Activated T-cell treated with anti-CD3 and anti-CD28 coated beads for 48 hours (primary cell): ENCODE measurements around the gene ARID1A.
"Not testable (repeated sequence)": the region's sequence is repeated elsewhere in the genome, so short reads cannot be mapped to it uniquely, and the experiment has no call there.

Experiments
- DNase-seq: peaks from one replicate; pipeline ENCODE4 v3.0.0-alpha.2; 2020; ENCODE audit warnings: low read depth

ARID1A gene

DNA sequence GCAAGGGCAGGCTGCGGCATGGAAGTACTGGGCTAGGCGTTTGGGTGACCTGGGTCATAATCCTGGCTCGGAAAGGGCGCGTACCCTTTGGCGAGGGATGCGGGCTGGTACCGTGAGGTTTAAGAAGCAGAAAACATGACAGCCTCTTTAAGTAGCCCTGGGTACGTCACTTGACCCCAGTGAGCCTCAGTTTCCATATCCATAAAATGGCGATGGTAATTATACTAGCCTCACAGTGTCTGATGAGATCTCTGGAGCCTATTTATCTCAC, 92.6 kb downstream of the ARID1A start:
- DNase-seq: peak; percentile 15

- DNase-seq: peak; percentile 79
These were observed 93.2 kb downstream of the ARID1A start for GRCh38 chr1:26788836-26789611.

GRCh38 chr1:26789612-26789865, 93.7 kb downstream of the ARID1A start:
- no peak for DNase-seq

DNA sequence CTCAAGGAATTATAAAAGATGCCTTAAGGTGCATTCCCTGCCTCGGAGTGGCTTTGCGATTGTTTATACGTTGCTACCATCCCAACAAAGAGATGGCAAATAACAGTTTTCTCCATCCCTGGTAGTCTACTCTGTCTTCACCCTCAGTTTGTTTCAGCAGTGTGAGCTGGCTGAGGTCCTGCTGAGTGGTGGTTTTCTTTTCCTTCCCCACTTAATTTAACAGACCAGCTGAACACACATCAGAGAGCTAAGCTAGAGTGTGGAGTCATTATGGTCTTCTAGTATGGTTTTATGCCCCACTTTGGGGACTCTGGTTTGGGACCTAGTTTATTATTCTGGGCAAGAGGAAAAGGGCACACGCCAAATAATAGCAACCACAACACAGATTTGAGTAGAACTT, 94.1 kb downstream of the ARID1A start:
- DNase-seq: no peak

DNA sequence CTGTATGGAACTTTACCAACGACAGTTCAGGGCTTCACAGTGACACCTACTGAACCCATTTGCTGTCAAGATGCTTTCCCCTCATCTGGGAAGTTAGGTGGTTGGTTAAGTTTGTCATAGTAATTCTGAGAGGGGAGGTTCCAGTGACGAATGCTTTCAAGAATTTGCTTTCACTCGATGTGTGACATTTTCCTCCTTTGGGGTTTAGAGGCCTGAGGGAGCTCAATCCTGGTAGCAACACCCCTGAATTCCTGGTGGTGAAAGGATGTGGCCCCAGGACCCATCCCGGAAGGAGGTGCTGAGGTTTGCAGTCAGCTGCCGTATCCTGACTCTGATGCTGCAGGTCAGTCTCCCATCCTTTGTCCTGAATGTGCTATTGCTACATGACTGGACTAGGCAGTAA, 94.7 kb downstream of the ARID1A start:
- peak; percentile 15 for DNase-seq

- no peak for DNase-seq
These were observed 95.3 kb downstream of the ARID1A start for GRCh38 chr1:26791148-26791547.

DNA sequence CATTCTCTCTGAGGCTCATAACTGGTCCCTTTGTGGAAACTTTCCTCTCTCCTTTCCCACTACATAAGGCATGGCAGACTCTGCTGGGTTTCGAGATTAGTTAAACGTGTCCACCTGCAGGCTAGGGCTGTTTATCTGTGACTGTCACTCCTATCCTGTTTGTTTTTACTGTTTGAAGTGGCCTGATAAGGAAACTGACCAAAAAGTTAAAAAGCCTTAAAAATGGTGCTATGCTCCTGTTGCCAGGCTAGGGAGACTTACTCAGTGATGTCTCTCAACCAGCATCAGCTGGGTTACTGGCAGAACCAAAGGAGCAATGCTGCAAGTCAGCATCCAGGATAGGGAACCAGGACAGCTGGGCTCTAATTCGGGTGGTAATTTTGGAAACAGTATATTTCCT, 95.8 kb downstream of the ARID1A start:
- no peak for DNase-seq

- DNase-seq: no peak
These were observed 97.1 kb downstream of the ARID1A start for GRCh38 chr1:26792924-26793323.

DNA sequence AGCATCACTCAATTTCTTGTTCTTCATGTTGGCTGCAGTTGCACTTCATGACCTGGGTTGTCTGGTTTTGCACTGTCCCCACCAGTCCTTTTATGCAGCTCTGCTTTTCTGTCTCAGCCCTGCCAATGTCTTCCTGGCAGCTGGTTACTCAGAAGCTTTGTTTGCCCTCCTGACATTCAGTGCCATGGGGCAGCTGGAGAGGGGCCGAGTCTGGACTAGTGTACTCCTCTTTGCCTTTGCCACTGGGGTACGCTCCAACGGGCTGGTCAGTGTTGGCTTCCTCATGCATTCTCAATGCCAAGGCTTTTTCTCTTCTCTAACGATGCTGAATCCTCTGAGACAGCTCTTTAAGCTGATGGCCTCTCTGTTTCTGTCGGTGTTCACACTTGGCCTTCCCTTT, 98.6 kb downstream of the ARID1A start:
- DNase-seq: no peak

DNA sequence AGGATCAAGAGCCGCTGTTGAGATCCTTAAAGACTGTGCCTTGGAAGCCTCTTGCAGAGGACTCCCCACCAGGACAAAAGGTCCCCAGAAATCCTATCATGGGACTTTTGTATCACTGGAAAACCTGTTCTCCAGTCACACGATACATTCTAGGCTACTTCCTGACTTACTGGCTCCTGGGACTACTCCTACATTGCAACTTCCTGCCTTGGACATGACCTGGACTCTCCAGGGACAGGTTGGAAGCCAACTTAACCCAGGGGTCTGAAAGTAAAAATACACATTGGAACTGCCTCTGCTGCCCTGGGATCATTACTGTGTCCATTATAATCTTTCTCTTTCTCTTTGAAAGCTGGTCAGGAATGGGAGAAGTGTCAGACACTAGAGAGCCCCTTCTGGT, 101.8 kb downstream of the ARID1A start:
- DNase-seq: no peak

- no peak for DNase-seq
These were observed 103.8 kb downstream of the ARID1A start for GRCh38 chr1:26799479-26800142.

DNA sequence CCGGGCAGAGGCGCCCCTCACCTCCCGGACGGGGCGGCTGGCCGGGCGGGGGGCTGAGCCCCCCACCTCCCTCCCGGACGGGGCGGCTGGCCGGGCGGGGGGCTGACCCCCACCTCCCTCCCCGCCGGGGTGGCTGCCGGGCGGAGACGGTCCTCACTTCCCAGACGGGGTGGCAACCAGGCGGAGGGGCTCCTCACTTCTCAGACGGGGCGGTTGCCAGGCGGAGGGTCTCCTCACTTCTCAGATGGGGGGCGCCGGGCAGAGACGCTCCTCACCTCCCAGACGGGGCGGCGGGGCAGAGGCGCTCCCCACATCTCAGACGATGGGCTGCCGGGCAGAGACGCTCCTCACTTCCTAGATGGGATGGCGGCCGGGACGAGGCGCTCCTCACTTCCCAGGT, 108.1 kb downstream of the ARID1A start:
- DNase-seq: not testable (repeated sequence)

DNA sequence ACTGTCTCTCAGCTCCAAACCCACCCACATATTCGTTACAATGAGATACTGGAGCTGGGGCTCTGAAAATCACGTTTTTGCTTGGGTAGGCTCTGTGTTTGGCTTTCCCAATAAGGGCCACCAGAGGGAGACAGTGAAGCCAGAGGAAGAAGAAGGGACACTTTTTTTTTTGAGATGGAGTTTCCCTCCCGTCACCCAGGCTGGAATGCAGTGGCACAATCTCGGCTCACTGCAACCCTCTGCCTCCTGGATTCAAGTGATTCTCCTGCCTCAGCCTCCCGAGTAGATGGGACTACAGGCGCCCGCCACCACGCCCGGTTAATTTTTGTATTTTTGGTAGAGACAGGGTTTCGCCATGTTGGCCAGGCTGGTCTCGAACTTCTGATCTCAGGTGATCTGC, 114.3 kb downstream of the ARID1A start:
- peak; percentile 58 for DNase-seq

GRCh38 chr1:26811057-26811456, 115.2 kb downstream of the ARID1A start:
- no peak for DNase-seq

DNA sequence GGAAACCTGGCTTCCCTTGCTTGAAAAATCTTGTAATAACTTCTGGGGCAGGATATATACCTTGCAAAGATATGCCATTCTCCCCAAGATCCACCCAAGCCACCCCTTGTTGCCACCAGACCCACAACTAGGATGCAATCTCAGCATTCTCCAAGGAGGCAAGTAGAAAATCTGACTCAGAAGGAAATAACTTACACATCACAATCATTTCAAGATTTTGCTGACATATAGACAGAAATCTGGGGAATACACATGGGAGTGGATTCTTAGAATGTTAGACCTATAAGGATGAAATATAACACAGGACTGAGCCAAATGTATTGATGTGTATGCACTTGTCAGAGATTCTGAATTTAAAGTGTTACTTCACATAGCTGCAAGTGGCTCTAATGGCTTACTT, 115.9 kb downstream of the ARID1A start:
- no peak for DNase-seq

DNA sequence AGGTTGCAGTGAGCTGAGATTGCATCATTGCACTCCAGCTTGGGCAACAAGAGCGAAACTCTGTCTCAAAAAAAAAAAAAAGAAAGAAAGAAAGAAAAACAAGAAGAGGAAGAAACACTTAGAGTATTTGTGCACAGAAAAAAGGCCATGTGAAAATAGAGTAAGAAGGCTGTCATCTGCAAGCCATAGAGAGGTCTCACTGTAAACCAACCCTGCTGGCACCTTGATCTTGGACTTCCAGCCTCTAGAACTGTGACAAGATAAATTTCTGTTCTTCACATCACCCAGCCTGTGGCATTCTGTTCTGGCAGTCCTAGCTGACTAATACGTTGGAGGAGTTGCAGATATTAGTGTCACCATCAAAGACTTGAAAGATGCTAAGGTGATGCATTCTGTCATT, 118.6 kb downstream of the ARID1A start:
- DNase-seq: no peak

- no peak for DNase-seq
These were observed 119.1 kb downstream of the ARID1A start for GRCh38 chr1:26814893-26815292.

DNA sequence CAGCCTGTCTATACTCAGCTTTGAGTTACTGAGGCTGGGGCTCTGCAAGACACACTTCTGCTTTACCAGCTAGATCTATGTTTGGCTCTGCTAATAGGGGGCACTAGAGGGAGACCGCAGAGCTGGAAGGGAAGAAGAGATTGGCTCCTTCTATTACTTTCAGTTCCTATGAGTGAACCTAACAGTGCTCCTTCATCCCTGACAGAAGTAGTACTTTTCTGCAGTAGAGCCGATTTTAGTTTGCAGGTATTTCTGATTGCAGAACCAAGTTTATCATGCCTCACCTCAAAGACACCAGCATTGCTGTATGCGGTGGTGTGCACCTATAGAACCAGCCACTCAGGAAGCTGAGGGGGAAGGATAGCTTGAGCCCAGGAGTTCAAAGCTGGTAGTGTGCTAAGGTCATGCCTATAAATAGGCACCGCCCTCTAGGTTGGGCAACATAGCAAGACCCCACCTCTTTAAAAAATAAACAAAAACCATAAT, 125.0 kb downstream of the ARID1A start:
- no peak for DNase-seq

DNA sequence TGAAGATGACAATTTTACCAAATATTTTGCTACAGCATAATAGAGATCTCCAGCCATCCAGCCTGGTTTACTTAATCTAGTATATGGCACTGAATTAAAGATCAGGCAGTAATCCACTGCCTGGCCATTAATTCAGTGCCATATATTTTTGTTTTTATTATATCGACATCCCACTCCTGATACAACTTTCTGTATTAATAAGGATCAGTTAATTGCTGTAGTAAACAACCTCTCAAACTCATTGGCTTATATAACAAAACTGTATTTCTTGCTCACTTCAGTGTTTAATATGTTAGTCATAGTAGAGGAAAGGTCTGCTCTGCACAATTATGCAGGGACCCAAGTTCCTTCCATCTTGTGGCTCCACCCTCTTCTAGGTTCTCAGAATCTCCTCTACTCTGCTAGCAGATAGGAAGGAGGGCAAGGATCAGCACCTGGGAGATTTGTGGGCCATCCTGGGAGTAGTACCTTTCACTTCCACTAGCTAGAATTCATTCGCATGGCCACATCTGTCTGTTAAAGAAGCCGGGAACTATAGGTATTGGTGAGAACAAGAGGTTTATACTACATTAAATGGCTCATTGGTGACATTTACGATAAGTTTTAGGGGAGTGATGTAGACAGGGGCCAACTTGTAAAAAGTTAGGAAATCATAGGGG, 127.1 kb downstream of the ARID1A start:
- DNase-seq: no peak

DNA sequence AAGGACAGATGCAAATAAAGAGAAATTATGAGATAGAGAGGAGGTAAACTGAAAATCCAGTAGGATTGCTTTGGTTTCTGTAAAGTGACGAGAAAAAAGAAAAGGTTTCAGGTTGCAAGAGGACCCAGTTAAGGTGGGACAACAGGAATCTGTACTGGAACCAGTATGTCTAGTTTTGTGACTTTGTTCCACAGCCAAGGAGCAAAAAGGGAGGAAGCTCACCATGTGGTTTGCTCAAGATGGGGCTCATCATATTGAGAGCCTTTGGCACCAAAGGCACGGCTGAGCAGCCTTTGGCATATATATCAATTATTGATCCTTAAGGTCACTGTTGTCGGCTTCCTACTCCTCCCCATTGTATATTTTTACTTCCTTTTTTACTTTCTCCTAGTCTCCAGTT, 128.9 kb downstream of the ARID1A start:
- DNase-seq: no peak

- DNase-seq: peak; percentile 79
These were observed 130.7 kb downstream of the ARID1A start, which contains the start of gene ZDHHC18 for GRCh38 chr1:26826261-26827105. Gene ZDHHC18, plus strand, starts transcription at chr1:26826688. Its CDS starts 117 bp downstream, at chr1:26826805.

DNA sequence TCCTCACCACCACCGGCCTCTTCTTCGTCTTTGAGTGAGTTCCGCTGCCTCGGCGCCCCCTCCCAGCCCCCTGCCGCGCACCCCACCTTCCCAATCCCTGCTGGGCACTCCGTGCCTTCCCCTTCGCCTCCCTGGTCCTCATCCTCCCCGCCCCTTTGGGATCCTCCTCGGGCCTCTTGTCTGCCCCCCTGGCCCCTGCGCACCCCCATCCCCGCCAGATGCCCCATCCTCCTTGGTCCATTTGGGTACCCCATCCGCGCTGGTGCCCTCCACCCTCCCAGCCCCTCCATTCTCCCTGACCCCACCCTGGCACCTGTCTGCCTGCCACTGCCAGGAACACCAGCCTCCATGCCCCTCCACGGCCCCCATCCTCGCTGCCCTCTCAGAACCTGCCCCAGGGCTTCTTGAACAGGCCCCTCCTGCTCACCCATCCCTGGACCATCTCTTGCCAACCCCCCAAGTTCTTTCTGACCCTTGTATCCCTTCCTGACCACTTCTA, 131.3 kb downstream of the ARID1A start:
- no peak for DNase-seq
